ENCODE data around the gene CYBRD1.
"Not testable (repeated sequence)": the region's sequence is repeated elsewhere in the genome, so short reads cannot be mapped to it uniquely, and the experiment has no call there.

CYBRD1 gene

DNA sequence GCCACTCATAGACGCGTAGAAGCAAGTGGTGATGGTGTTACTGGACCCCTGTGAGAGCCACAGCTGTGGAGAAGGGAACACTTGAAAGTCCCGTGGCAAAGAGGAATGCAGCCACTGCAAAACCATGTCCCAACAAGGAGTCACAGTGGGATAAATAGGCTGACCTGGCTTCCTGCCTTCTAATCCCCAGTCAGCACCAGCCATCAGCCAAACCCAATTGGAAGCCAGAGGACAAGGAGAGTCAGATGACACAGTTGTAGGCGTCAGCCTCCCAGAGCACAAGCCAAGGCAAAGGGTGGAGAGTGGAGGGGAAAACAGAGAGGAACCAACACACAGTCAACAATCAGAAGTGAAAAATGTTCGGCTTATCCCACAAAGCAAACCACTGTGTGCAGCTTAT lies 5.5 kb upstream of the CYBRD1 start:
- DNase-seq: no peak

DNA sequence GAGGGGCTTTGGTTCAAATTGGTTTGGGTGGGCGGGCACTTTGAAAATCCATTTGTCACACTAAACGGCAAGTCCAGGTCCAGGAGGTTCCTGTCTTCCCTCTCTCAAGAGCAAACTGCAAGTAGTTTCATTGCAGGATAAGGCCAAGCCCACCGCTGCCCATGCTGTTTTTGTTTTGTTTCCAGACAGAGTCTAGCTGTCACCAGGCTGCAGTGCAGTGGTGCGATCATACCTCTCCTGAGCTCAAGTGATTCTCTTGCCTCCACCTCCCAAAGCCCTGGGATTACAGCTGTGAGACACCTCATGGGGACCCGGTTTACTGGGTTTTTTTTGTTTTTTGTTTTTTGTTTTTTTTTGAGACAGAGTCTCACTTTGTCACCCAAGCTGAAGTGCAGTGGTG lies 1.8 kb upstream of the CYBRD1 start:
- DNase-seq: no peak

DNA sequence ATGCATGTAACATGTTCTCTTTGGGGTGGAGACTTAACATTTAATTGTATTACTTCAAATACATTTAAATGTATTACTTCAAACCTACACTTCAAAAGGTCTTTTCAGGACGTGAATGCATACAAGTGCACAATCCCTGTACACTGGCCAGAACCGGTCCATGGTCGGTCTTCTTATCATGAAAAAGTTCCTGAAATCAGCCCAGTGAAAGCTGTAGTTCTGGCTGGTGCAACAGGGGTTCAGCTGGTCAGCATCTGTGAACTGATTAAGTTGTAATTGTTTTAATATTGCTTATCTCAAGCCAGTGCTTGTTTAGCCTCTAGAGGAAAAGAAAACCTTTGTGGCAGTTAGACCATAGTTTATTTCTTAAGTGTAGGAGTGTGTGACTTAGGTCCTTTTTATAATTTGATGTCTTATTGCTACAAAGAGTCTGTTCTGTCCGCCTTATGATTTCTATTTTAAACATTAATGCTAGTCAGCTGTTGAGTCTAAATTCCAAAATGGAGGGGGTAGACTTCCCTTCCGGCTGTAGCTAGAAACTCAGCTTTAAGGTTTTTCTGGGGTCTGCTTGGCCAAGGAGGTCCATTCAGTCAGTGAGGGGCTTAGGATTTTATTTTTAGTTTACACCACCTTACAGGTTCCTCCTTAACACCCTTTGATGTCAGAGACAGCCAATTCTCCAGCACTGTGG lies 768 bp upstream of the CYBRD1 start:
- DNase-seq: no peak

DNA sequence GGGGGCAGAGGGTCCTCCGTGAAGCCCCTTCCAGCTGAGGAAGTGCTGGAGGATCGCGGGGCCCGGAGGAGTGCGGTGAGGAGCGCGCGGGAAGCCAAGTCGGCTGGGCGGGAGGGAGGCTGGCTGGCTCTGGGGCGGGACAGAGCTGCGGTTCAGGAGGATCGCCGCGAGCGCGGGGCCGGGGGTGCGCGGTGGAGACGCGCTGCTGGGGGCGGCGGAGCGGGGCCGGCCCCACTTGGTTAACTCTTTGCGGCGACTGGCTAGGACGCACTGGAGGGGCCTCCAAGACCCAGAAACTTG lies 464 bp downstream of the CYBRD1 start:
- DNase-seq: no peak

DNA sequence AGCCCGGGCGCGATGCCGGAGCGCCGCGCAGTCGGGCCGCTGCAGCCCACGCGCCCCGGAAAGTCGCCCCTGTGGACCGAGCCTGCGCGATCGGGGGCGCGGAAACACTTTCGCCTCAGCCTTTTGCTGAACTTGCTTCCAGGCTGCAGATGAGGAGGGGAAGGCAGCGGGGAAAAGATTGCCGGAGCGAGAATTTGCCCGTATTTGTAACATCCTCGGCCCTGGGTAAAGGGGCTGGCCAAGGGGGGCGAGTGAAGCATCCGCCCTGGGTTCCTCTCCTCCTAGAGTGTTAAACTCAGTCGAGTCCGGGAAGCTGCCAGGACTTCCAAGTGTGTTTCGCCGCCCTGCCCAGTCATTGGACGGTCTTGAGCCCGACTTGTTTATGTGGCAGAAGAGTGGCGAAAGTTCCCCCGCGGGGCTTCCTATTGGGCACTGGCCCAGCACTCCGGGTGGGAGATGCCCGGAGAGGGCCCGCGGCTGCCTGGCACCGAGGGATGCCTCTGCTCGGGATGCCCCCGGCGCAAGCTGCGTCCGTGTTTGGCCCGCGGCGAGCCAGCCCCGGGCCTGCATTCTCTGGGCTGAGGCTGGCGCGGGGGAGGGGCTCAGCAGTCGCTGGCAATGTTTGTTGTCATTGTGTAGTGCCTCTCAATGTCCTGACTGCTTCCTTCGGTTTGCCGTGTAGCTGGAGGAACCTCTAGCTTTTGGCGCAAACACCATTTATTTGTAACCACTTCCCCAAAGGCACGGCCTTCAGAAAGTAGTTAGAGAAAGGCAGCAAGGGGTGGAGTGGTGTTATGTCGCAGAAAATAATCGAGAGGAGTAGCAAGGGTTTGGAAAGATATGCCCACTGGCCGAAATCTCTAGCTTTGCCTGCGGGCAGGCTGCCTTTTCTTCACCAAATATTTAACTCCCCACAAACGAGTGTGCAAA lies 1.1 kb downstream of the CYBRD1 start:
- DNase-seq: peak; percentile 35 to 55

DNA sequence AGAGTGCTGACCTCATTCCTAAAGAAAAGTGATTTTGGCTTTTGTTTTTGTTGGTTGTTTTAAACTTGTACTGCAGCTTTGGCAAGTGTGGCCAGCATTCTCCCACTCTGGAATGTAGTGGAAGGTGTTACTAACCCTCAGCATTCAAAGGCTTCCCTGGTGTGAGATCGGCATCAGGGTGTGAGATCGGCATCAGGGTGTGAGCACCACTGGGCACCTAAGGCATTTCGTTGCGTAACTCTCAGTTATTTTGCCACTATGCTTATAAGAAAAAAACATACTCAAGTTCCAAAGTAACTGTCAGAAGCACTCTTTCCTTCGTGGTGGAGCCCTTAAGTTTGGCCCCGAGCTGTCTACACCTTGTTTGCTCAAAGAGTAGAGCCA lies 1.7 kb downstream of the CYBRD1 start:
- no peak for DNase-seq

DNA sequence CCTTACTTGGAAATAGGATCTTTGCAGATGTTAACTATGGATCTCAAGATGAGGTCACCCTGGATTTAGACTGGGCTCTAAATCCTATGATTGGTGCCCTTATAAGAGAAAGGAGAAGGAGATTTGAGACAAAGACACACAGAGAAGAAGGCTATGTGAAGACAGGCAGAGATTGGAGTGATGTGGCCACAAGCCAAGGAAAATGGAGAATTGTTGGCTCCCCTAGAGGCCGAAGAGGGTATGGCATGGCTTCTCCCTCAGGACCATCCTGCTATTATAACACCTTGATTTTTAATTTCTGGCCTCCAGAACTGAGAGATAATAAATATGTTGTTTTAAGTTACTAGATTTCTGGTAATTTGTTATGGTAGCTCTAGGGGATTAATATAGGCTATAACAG lies 7.6 kb downstream of the CYBRD1 start:
- DNase-seq: no peak

DNA sequence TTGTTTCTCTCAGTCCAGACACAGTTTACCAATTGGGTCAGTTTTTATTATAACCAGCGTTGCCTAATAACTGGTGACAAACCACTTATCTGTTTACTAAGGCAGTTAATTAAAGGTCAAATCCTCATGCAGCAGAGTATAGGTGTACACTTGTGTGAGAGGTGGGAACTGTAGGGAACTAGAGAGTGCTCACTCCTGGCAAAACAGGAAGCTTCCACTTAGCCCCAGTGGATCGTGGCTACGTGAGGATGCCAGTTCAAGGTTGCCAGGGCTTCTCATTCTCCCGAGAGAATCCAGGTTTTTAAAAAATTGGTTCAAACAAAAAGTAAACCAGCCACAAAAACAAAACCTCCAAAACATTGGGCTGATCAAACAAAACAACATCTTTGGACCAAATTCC lies 8.1 kb downstream of the CYBRD1 start:
- no peak for DNase-seq

DNA sequence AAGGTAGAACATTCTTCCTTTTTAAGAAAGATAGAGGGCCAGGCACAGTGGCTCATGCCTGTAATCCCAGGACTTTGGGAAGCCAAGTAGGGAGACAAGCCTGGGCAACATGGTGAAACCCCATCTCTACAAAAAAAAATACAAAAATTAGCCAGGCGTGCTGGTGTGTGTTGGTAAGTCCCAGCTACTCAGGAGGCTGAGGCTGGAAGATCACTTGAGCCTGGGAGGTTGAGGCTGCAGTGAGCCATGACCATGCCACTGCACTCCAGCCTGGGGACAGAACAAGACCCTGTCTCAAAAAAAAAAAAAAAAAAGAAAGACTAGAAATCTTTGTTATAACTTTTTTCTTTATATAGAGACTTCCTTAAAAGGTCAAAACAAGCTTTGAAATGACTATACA lies 8.6 kb downstream of the CYBRD1 start:
- DNase-seq: not testable (repeated sequence)

DNA sequence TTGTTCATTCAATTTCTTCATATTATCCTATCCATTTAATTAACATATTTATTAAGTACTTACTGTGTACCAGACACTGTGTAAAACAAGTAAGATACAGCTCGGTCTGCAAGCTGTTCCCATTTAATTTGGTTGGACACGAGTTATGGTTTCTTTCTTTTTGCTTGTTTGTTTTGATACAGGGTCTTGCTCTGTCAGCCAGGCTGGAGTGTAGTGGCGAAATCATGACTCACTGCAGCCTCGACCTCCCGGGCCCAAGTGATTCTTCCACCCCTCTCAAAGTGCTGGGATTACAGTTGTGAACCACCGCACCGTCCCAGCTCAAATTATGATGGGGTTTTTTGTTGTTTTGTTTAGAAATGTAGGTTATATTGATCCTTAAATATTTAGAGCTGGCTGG lies 9.0 kb downstream of the CYBRD1 start:
- no peak for DNase-seq

DNA sequence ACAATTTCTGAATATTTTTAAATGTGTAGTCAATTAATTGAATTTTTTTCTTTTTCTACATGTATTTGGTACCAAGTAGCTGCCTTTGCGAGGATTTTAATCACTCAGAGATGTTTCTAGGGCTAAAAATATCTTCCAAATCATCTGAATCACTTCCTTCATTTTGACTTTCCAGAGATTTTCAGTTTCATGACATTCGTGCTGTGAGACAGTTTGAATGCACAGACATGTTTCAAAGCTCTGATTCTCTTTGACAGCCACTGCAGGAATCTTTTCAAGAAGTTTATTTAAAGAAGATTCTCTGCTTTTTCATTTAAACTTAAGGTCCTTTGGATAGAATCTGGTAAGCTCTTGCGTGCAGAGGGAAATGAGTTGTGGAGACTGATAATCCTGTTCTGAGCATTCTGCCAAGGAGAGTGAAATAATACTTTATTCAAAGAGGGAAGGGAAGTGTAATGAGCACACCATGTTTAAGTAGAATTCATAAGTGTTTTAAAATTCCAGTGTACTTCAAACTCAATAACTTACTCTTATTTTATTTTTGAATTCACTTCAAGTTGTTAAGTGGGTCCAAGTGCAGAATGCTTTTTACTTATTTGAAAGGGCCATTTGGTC lies 9.7 kb downstream of the CYBRD1 start:
- no peak for DNase-seq

DNA sequence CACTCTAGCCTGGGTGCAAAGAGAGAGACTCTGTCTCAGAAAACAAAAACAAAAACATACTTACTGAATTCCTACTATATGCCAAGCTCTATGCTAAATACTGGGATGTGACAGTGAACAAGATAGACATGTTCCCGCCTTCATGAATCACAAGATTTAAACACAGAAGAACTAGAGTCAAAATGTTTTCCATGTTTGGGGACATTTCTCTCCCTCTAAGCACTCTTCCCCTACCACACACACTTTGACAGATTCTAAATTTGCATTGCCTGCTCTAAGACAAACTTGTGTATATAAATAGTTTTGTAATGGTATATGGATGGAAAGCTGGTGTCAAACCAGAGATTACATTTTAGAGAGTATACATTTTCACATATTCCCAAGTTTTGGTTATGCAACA lies 11.1 kb downstream of the CYBRD1 start:
- no peak for DNase-seq

DNA sequence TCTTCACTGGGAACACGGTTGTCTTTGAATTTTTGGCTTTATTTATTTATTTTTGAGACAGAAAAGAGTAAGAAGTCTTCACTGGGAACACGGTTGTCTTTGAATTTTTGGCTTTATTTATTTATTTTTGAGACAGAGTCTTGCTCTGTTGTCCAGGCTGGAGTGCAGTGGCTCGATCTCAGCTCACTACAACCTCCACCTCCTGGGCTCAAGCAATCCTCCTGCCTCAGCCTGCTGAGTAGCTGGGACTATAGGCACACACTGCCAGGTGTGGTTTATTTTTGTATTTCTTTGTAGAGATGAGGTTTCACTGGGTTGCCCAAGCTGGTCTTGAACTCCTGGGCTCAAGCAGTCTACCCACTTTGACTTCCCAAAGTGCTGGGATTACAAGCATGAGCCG lies 13.3 kb downstream of the CYBRD1 start:
- not testable (repeated sequence) for DNase-seq

DNA sequence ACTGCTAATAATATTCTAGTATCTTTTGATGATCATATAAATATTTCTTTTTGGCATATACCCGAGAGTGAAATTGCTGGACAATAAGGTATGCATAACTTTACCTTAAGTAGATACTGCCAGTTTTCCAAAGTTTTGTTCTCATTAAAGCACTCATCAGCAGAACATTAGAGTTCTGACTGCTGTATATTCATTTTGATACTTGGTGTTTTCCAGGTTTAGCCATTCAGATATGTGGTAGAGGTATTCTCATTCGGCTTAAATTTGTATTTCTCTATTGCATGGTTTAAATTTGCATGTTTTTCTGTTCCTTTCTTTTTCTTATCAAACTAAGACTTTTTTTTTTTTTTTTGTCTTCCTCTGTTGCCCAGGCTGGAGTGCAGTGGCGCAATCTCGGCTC lies 18.2 kb downstream of the CYBRD1 start:
- DNase-seq: no peak

DNA sequence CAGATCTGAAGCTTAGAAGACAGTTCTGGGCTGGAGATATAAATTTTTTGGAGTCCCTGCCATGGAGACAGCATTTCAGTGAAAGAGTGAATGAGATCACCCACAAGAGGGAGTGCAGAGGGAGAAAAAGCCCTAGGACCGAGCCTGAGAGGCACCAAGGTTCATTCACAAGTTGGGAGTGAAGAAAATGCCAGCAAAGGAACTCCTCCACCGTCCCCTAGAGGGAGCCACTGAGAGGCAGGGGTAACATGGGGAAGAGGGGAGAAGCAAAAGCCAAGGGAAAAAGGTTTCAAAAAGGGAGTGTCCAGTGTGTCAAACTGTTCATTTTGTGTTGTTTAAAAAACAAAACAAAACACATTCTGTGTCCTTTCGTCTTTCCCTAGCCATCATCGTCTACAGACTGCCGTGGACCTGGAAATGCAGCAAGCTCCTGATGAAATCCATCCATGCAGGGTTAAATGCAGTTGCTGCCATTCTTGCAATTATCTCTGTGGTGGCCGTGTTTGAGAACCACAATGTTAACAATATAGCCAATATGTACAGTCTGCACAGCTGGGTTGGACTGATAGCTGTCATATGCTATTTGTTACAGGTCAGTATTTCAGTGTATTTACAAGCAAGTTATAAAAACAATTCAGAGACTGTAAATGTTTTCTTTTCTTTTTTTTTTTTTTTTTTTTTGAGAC lies 19.1 kb downstream of the CYBRD1 start:
- DNase-seq: peak; percentile 55 to 78

DNA sequence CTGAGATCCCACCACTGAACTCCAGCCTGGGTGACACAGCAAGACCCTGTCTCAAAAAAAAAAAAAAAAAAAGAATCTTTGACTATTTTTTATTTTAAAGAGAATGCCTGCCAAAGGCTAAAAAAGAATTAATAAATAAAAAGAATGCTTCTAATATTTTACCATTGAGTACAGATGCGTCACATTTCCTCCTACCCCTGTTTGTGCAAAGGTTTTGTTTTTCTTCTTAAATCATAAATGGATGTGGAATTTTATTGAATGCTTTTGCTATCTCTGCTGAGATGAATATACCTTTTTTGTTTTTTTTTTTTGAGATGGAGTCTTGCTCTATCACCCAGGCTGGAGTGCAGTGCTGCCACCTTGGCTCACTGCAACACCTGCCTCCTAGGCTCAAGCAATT lies 22.8 kb downstream of the CYBRD1 start:
- no peak for DNase-seq

DNA sequence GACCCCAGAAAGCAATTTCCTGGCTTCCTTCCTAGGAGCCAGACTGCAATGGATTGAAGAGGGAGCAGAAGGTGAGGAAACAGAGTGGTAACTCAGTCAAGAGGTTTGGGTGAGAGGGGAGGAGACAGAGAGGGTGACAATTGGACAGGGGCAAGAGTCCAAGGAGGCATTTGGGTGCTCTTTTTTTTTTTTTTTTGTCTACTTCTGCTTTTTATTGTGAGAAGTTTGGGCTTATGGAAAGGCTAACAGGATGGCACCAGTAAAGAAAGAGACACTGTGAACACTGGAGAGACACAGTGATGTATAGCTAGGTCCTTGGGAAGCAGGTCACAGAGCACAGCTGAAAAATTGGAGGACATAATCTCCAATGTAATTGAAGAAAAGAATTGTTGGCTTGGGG lies 25.0 kb downstream of the CYBRD1 start:
- no peak for DNase-seq

DNA sequence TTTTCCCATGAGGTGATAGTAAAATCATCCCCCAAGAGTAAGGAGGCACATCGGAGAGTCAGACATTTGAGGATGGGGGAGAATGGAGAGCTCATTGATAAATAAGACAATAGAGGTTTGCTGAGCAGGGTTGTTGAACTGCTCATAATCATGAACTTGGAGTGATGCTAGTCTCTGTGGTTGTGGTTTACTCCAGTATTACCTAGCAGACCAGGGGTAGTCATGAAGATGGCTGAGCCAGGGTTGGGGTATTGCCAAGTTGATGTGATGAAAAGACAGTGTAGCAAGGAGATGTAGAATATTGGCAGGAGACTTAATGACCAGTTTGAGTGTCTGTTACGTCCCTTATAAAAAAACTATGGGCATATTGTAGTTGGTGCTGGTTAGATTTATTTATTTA lies 25.4 kb downstream of the CYBRD1 start:
- no peak for DNase-seq

DNA sequence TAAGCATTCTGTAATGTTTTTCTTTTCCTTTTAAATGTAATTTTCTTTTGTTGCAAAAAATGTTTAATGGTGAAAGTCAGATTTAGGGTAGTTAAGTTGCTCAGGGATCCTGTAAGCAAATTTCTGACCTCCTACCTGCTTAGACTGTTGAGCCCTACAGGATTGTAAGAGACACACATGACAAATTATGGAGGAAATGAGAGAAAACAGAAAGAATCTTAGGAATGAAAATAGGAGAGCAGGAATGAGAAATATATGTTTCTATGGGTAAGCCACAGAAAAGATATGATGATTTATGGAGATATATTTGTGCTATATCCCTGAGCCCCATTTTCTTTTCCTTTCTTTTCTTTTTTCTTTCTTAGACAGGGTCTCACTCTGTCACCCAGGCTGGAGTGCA lies 28.3 kb downstream of the CYBRD1 start:
- no peak for DNase-seq

DNA sequence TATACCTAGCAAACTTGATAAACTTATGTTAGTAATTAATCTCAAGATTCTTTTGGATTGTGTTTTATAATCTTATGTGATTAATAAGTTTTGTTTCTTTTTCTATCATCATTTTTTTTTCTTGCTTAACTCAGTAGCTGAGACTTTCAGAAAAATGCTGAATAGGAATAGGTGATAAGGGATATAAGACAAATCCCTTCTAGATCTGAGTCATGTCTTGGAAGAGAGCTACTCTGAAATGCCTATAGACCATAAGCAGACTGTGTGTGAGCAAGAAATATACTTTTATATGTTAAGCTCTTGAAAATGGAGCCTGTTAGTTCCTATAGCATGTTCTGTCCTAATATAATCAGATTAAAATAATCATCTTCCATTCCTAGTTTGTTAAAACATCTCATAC lies 29.6 kb downstream of the CYBRD1 start:
- DNase-seq: no peak

DNA sequence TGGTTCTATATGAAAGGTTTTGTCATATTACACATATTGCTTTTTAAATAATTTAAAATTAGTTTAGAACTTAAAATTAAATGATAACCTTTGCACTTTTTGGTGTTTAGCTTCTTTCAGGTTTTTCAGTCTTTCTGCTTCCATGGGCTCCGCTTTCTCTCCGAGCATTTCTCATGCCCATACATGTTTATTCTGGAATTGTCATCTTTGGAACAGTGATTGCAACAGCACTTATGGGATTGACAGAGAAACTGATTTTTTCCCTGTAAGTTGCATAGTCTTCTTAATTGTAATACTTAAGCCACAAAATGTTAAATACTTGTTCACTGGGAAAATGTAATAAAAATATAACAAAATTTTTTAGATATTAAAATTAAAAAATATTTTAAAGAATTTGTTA lies 31.0 kb downstream of the CYBRD1 start:
- DNase-seq: no peak

DNA sequence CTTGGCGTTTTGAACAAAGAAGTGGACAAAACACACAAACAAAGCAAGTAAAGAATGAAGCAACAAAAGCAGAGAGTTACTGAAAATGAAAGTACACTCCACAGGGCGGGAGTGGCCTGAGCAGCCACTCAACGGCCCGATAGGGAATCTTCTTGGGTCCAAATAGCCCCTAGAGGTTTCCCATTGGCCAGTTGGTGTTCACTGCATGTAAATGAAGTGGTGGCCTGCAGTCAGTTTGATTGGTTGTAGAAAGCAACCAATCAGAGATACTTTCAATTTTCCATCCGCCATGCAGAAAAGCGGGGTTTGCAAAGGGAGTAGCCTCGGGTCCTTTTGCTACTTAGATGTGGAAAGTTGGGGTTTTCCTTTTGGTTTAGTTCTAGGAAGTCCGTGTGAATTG lies 31.6 kb downstream of the CYBRD1 start:
- peak; percentile 60 to 87 for DNase-seq

DNA sequence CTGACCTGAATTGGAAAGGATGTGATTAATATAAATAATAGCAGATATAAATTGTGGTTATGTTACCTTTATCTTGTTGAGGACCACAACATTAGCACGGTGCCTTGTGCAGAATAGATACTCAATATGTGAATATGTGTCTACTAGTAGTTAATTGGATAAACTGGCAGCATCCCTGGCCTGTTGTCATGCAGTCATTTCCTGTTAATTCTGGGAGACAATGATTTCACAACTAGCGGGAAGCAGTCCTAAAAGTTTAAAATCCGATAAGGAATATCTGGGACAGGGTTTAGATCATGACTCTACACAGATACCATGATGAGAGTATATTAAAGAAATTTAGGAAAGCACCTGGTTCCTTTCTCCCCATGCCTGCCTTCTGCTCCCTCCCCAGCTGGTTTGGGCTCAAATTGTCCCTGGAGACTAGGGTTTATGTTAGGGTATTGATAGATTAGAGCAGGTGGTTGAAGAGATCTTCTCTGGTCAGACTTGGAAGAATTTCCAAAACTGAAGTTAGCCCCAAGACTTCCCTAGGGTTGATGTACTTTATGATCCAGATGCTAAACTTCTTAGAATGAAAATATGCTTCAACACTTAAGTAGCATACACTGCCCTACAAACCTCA lies 32.8 kb downstream of the CYBRD1 start:
- no peak for DNase-seq
